ENCODE results near the gene ZCWPW2.

Gene ZCWPW2

GRCh38 chr3:28348629-28349468 is at the start of gene ZCWPW2, which contains the start of gene AZI2:
ZCWPW2 (plus strand) TSS chr3:28348721; CDS start chr3:28413069, 64,348 bp downstream.
AZI2 (minus strand) TSS chr3:28348824; CDS start chr3:28340617, 8,207 bp downstream.
- DNase-seq: peak; percentile 95

- no peak for DNase-seq
Observed at GRCh38 chr3:28299705-28300104, 48.8 kb upstream of the ZCWPW2 start.

- no peak for DNase-seq
Observed at GRCh38 chr3:28300345-28300962, 48.1 kb upstream of the ZCWPW2 start.

- DNase-seq: no peak
Observed at GRCh38 chr3:28301688-28302087, 46.8 kb upstream of the ZCWPW2 start.

- DNase-seq: no peak
Observed at GRCh38 chr3:28308196-28308595, 40.3 kb upstream of the ZCWPW2 start.

- no peak for DNase-seq
Observed at GRCh38 chr3:28315711-28316110, 32.8 kb upstream of the ZCWPW2 start.

GRCh38 chr3:28316226-28316625 is 32.3 kb upstream of the ZCWPW2 start:
- DNase-seq: no peak

GRCh38 chr3:28317438-28318022 is 31.0 kb upstream of the ZCWPW2 start:
- DNase-seq: no peak

- DNase-seq: no peak
Observed at GRCh38 chr3:28320981-28321380, 27.5 kb upstream of the ZCWPW2 start.

GRCh38 chr3:28322464-28322863 is 26.1 kb upstream of the ZCWPW2 start:
- DNase-seq: no peak

GRCh38 chr3:28326458-28326926 is 22.0 kb upstream of the ZCWPW2 start:
- no peak for DNase-seq

- DNase-seq: no peak
Observed at GRCh38 chr3:28328188-28329151, 20.1 kb upstream of the ZCWPW2 start.

- DNase-seq: no peak
Observed at GRCh38 chr3:28334552-28334951, 14.0 kb upstream of the ZCWPW2 start.

- DNase-seq: no peak
Observed at GRCh38 chr3:28335246-28335645, 13.3 kb upstream of the ZCWPW2 start.

GRCh38 chr3:28337230-28337629 is 11.3 kb upstream of the ZCWPW2 start:
- no peak for DNase-seq

GRCh38 chr3:28343144-28343543 is 5.4 kb upstream of the ZCWPW2 start:
- no peak for DNase-seq

- DNase-seq: no peak
Observed at GRCh38 chr3:28345690-28346089, 2.8 kb upstream of the ZCWPW2 start.

GRCh38 chr3:28347374-28348264 is 902 bp upstream of the ZCWPW2 start:
- no peak for DNase-seq

- DNase-seq: no peak
Observed at GRCh38 chr3:28348265-28348628, 274 bp upstream of the ZCWPW2 start.

- no peak for DNase-seq
Observed at GRCh38 chr3:28349469-28350000, 1.0 kb downstream of the ZCWPW2 start.

- DNase-seq: no peak
Observed at GRCh38 chr3:28376424-28376823, 27.9 kb downstream of the ZCWPW2 start.
